ENCODE results near the gene SLCO4C1. TPM values are rescaled to one million over a fixed set of nuclear protein-coding genes. Genes with fewer than 3 reads are reported as not detected.

Gene SLCO4C1
- total RNA-seq = not detected in 2 replicates

GRCh38 chr5:102296178-102296817 lies at the start of gene SLCO4C1:
TSS of gene SLCO4C1 (minus strand) at chr5:102296284. CDS start at chr5:102296262, 22 bp downstream.

Other genes starting within 250 kb of the SLCO4C1 start
- not detected in 2 replicates for gene SLCO6A1, start 202.7 kb upstream of the SLCO4C1 start, total RNA-seq